Calu3 (cell line): ENCODE measurements around the gene AGL. TPM values are rescaled to one million over a fixed set of nuclear protein-coding genes. Genes with fewer than 3 reads are reported as not detected.

Experiments
- BruUV-seq: library from RNA; stranded (reverse); fragments of 400-500 nt; replicated peaks from 2 replicates; lab custom pipeline; 2021; lab: Mats Ljungman, UMichigan
- CTCF ChIA-PET: fragments of 300-600 bp; sonication (Branson Sonifier 250); formaldehyde crosslinking; loops from one replicate; lab custom pipeline; 2022; ENCODE audit warnings: antibody characterized with exemption; lab: Charles Lee
- DNase-seq: peaks from one replicate; pipeline ENCODE4 v3.0.0; 2022
- H3K27ac Mint-ChIP-seq: one replicate; pipeline ENCODE4 v1.8.0; 2022; ENCODE audit warnings: mixed read lengths; ENCODE audit not compliant: unreplicated experiment
- H3K27me3 Mint-ChIP-seq: one replicate; pipeline ENCODE4 v1.8.0; 2022; ENCODE audit warnings: mixed read lengths; ENCODE audit not compliant: unreplicated experiment
- H3K36me3 Mint-ChIP-seq: one replicate; pipeline ENCODE4 v1.8.0; 2022; ENCODE audit warnings: mild to moderate bottlenecking, moderate library complexity, mixed read lengths; ENCODE audit not compliant: insufficient read depth, unreplicated experiment
- H3K4me1 Mint-ChIP-seq: one replicate; pipeline ENCODE4 v1.8.0; 2022; ENCODE audit warnings: mild to moderate bottlenecking, low read depth, mixed read lengths; ENCODE audit not compliant: unreplicated experiment
- H3K4me3 Mint-ChIP-seq: one replicate; pipeline ENCODE4 v1.8.0; 2022; ENCODE audit warnings: mild to moderate bottlenecking, low read depth, moderate library complexity, mixed read lengths; ENCODE audit not compliant: unreplicated experiment
- H3K9me3 Mint-ChIP-seq: one replicate; pipeline ENCODE4 v1.8.0; 2022; ENCODE audit warnings: low read depth, mixed read lengths; ENCODE audit not compliant: unreplicated experiment
- intact Hi-C: fragments of 100-400 bp; cut with micrococcal nuclease; formaldehyde crosslinking; loops from one replicate; pipeline ENCODE4 v1.10.0; 2022; ENCODE audit not compliant: unreplicated experiment
- total RNA-seq: library from RNA; stranded (reverse); gene quantifications from 2 replicates; pipeline ENCODE4 v1.2.3, GENCODE V29; 2022
- TF ChIP-seq, protein P1 (sequence below): fragments of 200-600 bp; IDR thresholded peaks from one replicate; pipeline ENCODE4 v1.8.0; 2022; ENCODE audit warnings: antibody characterized with exemption; ENCODE audit not compliant: unreplicated experiment

The AGL gene
- total RNA-seq, 1 experiment from 2014 or later = 9.0 TPM

DNA sequence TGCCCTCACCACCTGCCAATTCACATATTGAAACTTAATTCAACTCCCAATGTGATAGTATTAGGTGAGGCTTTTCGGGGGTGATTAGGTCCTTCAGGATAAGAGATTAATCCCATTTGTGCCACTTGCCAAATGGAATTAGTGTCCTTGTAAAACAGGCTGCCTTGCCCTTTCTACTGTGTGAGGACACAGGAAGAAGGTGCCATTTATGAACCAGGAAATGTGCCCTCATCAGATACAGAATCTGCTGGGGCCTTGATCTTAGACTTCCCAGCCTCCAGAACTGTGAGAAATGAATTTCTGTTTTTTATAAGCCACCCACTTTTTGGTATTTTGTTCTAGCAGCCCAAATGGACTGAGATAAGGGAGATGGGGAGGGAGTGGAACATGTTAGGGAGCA is 39.1 kb upstream of the AGL start:
- H3K36me3 Mint-ChIP-seq = no peaks in the 10 kb centered on the region
- no peak for DNase-seq
- H3K9me3 Mint-ChIP-seq = no peaks in the 10 kb centered on the region
- TF ChIP-seq, protein P1, sequence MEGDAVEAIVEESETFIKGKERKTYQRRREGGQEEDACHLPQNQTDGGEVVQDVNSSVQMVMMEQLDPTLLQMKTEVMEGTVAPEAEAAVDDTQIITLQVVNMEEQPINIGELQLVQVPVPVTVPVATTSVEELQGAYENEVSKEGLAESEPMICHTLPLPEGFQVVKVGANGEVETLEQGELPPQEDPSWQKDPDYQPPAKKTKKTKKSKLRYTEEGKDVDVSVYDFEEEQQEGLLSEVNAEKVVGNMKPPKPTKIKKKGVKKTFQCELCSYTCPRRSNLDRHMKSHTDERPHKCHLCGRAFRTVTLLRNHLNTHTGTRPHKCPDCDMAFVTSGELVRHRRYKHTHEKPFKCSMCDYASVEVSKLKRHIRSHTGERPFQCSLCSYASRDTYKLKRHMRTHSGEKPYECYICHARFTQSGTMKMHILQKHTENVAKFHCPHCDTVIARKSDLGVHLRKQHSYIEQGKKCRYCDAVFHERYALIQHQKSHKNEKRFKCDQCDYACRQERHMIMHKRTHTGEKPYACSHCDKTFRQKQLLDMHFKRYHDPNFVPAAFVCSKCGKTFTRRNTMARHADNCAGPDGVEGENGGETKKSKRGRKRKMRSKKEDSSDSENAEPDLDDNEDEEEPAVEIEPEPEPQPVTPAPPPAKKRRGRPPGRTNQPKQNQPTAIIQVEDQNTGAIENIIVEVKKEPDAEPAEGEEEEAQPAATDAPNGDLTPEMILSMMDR = no peak
- intact Hi-C loops = no loop called here
- CTCF ChIA-PET = no interaction called here
- BruUV-seq = no TSS peak
- H3K4me1 Mint-ChIP-seq = no peaks in the 10 kb centered on the region
- no peaks in the 10 kb centered on the region for H3K27me3 Mint-ChIP-seq
- no peak overlapping the region for H3K4me3 Mint-ChIP-seq
- no peak overlapping the region for H3K27ac Mint-ChIP-seq

DNA sequence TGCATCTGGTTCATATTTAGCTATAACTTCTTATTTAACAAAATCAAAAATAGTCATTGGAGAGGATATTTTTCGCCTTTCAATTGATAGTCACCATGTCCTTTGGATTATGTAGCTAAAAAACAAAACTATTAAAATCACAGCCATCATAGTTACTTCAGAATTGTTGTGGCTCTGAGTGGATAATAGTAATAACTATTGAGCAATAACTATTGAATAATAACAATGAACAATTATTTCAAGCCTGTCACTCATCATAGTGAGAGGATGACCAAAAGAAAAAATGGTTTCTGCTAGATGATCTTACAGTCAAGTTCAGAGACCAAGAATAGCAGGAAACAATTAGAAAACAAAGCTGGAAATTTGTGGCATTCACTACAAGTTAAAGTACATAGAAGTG is 38.4 kb upstream of the AGL start:
- intact Hi-C loops = no loop called here
- no peak overlapping the region for H3K4me3 Mint-ChIP-seq
- no peak for DNase-seq
- no peaks in the 10 kb centered on the region for H3K4me1 Mint-ChIP-seq
- H3K36me3 Mint-ChIP-seq = no peaks in the 10 kb centered on the region
- TF ChIP-seq, protein P1 = no peak
- H3K9me3 Mint-ChIP-seq = no peaks in the 10 kb centered on the region
- H3K27ac Mint-ChIP-seq = no peak overlapping the region
- BruUV-seq = no TSS peak
- CTCF ChIA-PET = no interaction called here
- no peaks in the 10 kb centered on the region for H3K27me3 Mint-ChIP-seq

DNA sequence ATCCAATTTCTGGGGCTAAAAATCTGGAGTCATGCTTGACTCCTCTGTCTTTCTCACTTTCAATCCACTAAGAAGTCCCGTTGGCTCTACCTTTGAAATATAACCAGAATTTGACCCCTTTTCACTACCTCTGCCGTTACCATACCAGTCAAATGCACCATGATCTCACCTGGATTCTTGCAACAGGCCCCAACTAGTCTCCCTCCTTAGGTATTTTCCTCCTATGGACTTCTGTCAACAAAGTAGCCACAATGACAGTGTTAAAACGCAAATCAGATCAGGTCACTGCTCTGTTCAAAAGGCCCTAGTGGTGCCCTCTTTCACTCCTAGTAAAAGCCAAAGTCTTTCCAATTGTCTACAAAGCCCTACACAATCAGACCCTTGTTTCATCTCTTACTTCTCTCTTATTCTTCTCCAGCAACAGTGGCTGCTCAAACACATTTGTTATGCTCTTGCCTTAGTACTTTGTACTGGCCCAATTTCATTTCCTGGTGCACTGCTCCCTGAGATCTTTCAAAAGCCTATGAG is 35.7 kb upstream of the AGL start:
- no TSS peak for BruUV-seq
- Mint-ChIP-seq H3K4me1 (no peaks in the 10 kb centered on the region), H3K27me3 (no peaks in the 10 kb centered on the region), H3K27ac (no peak overlapping the region), H3K9me3 (no peaks in the 10 kb centered on the region), H3K36me3 (no peaks in the 10 kb centered on the region), H3K4me3 (no peak overlapping the region)
- no peak for DNase-seq
- CTCF ChIA-PET = no interaction called here
- intact Hi-C loops = no loop called here
- TF ChIP-seq, protein P1 = no peak

DNA sequence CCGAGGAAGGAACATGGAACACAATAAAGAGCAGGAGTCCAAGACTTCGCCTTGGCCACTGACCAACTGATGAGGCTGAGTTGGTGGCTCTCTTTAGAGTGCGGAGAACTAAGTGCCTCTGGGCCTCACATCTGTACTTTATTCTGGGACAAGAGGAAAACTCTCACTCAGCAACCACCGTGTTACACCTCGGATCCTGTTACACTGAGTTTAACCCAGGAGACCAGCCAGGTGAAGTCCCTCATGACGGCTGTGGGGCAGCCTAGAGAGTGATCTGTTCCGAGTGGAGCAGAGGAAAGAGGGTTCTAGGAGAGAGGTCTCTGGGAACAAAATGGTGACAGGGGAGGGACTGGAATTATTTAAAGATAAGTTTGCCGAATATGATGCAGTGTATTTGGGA is 33.5 kb upstream of the AGL start:
- Mint-ChIP-seq H3K27me3 (no peaks in the 10 kb centered on the region), H3K27ac (no peak overlapping the region), H3K36me3 (no peaks in the 10 kb centered on the region), H3K9me3 (no peaks in the 10 kb centered on the region), H3K4me3 (no peak overlapping the region), H3K4me1 (no peaks in the 10 kb centered on the region)
- TF ChIP-seq, protein P1 = no peak
- BruUV-seq = no TSS peak
- intact Hi-C loops = no loop called here
- no peak for DNase-seq
- CTCF ChIA-PET = no interaction called here
